H1 (cell line): ENCODE results near the gene MLPH. TPM values are rescaled to one million over a fixed set of nuclear protein-coding genes. Genes with fewer than 3 reads are reported as not detected.

Experiments
- CTCF ChIA-PET: fragments of 300-600 bp; sonication (Branson Sonifier 250); formaldehyde crosslinking; loops from one replicate; lab custom pipeline; 2021; ENCODE audit not compliant: partially characterized antibody; lab: Charles Lee
- POLR2A ChIA-PET: fragments of 300-600 bp; sonication (Branson Sonifier 250); formaldehyde crosslinking; loops from one replicate; lab custom pipeline; 2021; ENCODE audit warnings: inconsistent platforms; ENCODE audit not compliant: partially characterized antibody; lab: Charles Lee
- DNase-seq, 2 experiments: peaks; one replicate each; pipeline versions ENCODE4 v3.0.0 to v3.0.0-alpha.2; 2010 to 2022; ENCODE audit warnings: low spot score in 2 of 2, low read depth in 1 of 2, mixed read lengths in 1 of 2
- FAIRE-seq: peaks from 2 replicates; lab custom pipeline; 2011; peaks lifted over from hg19 to GRCh38; lab: Jason Lieb, UNC
- H2AFZ ChIP-seq: 2 replicates; pipeline ENCODE4 v1.8.1; 2012; ENCODE audit warnings: low read length, inconsistent platforms
- H2AK5ac ChIP-seq: 2 replicates; pipeline ENCODE4 v1.6.1; 2013; ENCODE audit warnings: low read depth, low read length
- H2BK120ac ChIP-seq: replicated peaks from 2 replicates; pipeline ENCODE3; 2013; ENCODE audit warnings: low read depth, low read length, inconsistent platforms
- H2BK12ac ChIP-seq: 2 replicates; pipeline ENCODE4 v1.6.1; 2013; ENCODE audit warnings: low read depth, low read length
- H2BK15ac ChIP-seq: 2 replicates; pipeline ENCODE4 v1.6.1; 2013; ENCODE audit warnings: low read length
- H2BK20ac ChIP-seq: 2 replicates; pipeline ENCODE4 v1.6.1; 2013; ENCODE audit warnings: low read length
- H2BK5ac ChIP-seq: 2 replicates; pipeline ENCODE4 v1.6.1; 2013; ENCODE audit warnings: low read depth, low read length
- H3K14ac ChIP-seq: 2 replicates; pipeline ENCODE4 v1.6.1; 2013; ENCODE audit warnings: inconsistent platforms; ENCODE audit not compliant: insufficient read length
- H3K18ac ChIP-seq: 2 replicates; pipeline ENCODE4 v1.6.1; 2013; ENCODE audit warnings: low read length; ENCODE audit errors: extremely low read depth
- H3K23ac ChIP-seq: 2 replicates; pipeline ENCODE4 v1.6.1; 2013; ENCODE audit warnings: inconsistent platforms; ENCODE audit not compliant: insufficient read length
- H3K23me2 ChIP-seq: 2 replicates; pipeline ENCODE4 v1.6.1; 2013; ENCODE audit warnings: low read depth, low read length
- H3K27ac ChIP-seq: 2 replicates; pipeline ENCODE4 v1.6.1; 2011; ENCODE audit warnings: low read depth, low read length, inconsistent platforms
- H3K27me3 ChIP-seq, 4 experiments: replicated peaks in 1 of 4; 1 replicate in 1 of 4; 2 replicates in 3 of 4; pipeline versions ENCODE4 v1.6.1 to v1.8.1; 2011 to 2013; ENCODE audit warnings: low read length in 3 of 4, mild to moderate bottlenecking in 3 of 4, inconsistent platforms in 2 of 4, mixed read lengths in 2 of 4, moderate library complexity in 1 of 4; ENCODE audit not compliant: control insufficient read depth in 3 of 4, insufficient read depth in 3 of 4; ENCODE audit errors: extremely low read depth in 1 of 4
- H3K36me3 ChIP-seq, 4 experiments: 2 replicates each; pipeline versions ENCODE4 v1.6.1 to v1.8.1; 2011 to 2013; ENCODE audit warnings: mild to moderate bottlenecking in 4 of 4, low read length in 3 of 4, moderate library complexity in 2 of 4, control low read depth in 1 of 4, inconsistent platforms in 1 of 4; ENCODE audit not compliant: insufficient read depth in 4 of 4, control insufficient read depth in 2 of 4
- H3K4ac ChIP-seq: replicated peaks from 2 replicates; pipeline ENCODE3; 2013; ENCODE audit warnings: low read length, low read depth, mixed read lengths, inconsistent platforms; ENCODE audit not compliant: insufficient read length
- H3K4me1 ChIP-seq, 4 experiments: replicated peaks in 1 of 4; 1 replicate in 1 of 4; 2 replicates in 3 of 4; pipeline versions ENCODE4 v1.6.1 to v1.8.1; 2011 to 2013; ENCODE audit warnings: low read length in 3 of 4, inconsistent platforms in 2 of 4, mixed read lengths in 1 of 4; ENCODE audit not compliant: insufficient read depth in 4 of 4, control insufficient read depth in 3 of 4
- H3K4me2 ChIP-seq, 2 experiments: 2 replicates each; pipeline versions ENCODE4 v1.6.1 to v1.8.1; 2011 to 2013; ENCODE audit warnings: low read depth in 2 of 2, low read length in 2 of 2, control low read depth in 1 of 2, inconsistent platforms in 1 of 2, mild to moderate bottlenecking in 1 of 2; ENCODE audit not compliant: insufficient read depth in 1 of 2
- H3K4me3 ChIP-seq, 4 experiments: fragments of 200-600, 300-600 bp in 1 of 4; sonication (generic), shearing (Covaris generic), sonication (Bioruptor Twin) in 1 of 4; 2 replicates each; pipeline versions ENCODE4 v1.5.1 to v1.8.1; 2011 to 2016; ENCODE audit warnings: low read length in 4 of 4, low read depth in 3 of 4, control low read depth in 2 of 4, inconsistent platforms in 2 of 4, mild to moderate bottlenecking in 2 of 4, mixed read lengths in 1 of 4, moderate library complexity in 1 of 4; ENCODE audit not compliant: insufficient read depth in 2 of 4; ENCODE audit errors: extremely low read depth in 1 of 4
- H3K56ac ChIP-seq: replicated peaks from 2 replicates; pipeline ENCODE3; 2013; ENCODE audit warnings: low read depth, mild to moderate bottlenecking, mixed read lengths, low read length, inconsistent platforms; ENCODE audit not compliant: insufficient read length
- H3K79me1 ChIP-seq: 2 replicates; pipeline ENCODE4 v1.6.1; 2013; ENCODE audit warnings: low read depth, low read length, control low read depth
- H3K79me2 ChIP-seq, 2 experiments: 2 replicates each; pipeline versions ENCODE4 v1.6.1 to v1.8.1; 2012 to 2013; ENCODE audit warnings: low read length in 2 of 2, mild to moderate bottlenecking in 2 of 2, inconsistent platforms in 1 of 2; ENCODE audit not compliant: insufficient read depth in 2 of 2, control insufficient read depth in 1 of 2
- H3K9ac ChIP-seq, 4 experiments: replicated peaks in 1 of 4; 1 replicate in 1 of 4; 2 replicates in 3 of 4; pipeline versions ENCODE4 v1.6.1 to v1.8.1; 2011 to 2013; ENCODE audit warnings: low read depth in 3 of 4, low read length in 3 of 4, control low read depth in 2 of 4, mild to moderate bottlenecking in 2 of 4, moderate library complexity in 2 of 4, inconsistent platforms in 1 of 4; ENCODE audit errors: extremely low read depth in 1 of 4
- H3K9me3 ChIP-seq, 2 experiments: 2 replicates each; pipeline versions ENCODE4 v1.6.1 to v1.8.1; 2012 to 2013; ENCODE audit warnings: mild to moderate bottlenecking in 2 of 2, moderate library complexity in 2 of 2, control low read depth in 1 of 2, inconsistent platforms in 1 of 2, low read depth in 1 of 2, low read length in 1 of 2, mixed read lengths in 1 of 2; ENCODE audit not compliant: insufficient read depth in 2 of 2
- H4K20me1 ChIP-seq, 2 experiments: replicated peaks in 1 of 2; 2 replicates each; pipeline versions ENCODE3 to v1.8.1; 2011 to 2013; ENCODE audit warnings: inconsistent platforms in 2 of 2, low read length in 2 of 2, mild to moderate bottlenecking in 1 of 2; ENCODE audit not compliant: insufficient read depth in 2 of 2, control insufficient read depth in 1 of 2
- H4K5ac ChIP-seq: 2 replicates; pipeline ENCODE4 v1.6.1; 2013; ENCODE audit warnings: low read length, low read depth, mixed read lengths, inconsistent platforms; ENCODE audit not compliant: insufficient read length
- H4K8ac ChIP-seq: 2 replicates; pipeline ENCODE4 v1.8.0; 2013; ENCODE audit warnings: mild to moderate bottlenecking, moderate library complexity, low read length, inconsistent platforms; ENCODE audit not compliant: insufficient read depth; ENCODE audit errors: extremely low read depth
- H4K91ac ChIP-seq: replicated peaks from 2 replicates; pipeline ENCODE3; 2013; ENCODE audit warnings: low read length, mixed read lengths, inconsistent platforms; ENCODE audit not compliant: insufficient read length
- CBX8 ChIP-seq: fragments of 300-800, 300-1000 bp; sonication (generic); IDR thresholded peaks from 2 replicates; pipeline ENCODE4 v1.7.1; 2016; ENCODE audit warnings: low read depth, low read length, borderline replicate concordance
- FOSL1 ChIP-seq: IDR thresholded peaks from 2 replicates; pipeline ENCODE4 v1.6.1; 2011; ENCODE audit warnings: mild to moderate bottlenecking, low read depth, low read length, moderate library complexity; ENCODE audit not compliant: insufficient read depth
- KDM1A ChIP-seq: fragments of 200-600, 300-600 bp; sonication (generic); IDR thresholded peaks from 2 replicates; pipeline ENCODE4 v1.7.1; 2016; ENCODE audit warnings: mild to moderate bottlenecking, low read length, borderline replicate concordance
- KDM5A ChIP-seq: fragments of 200-600 bp; IDR thresholded peaks from 2 replicates; pipeline ENCODE4 v1.7.1; 2012; ENCODE audit warnings: mild to moderate bottlenecking, low read length, inconsistent platforms, mixed read lengths
- POLR2A ChIP-seq, 2 experiments: IDR thresholded peaks; 1 replicate in 1 of 2; 2 replicates in 1 of 2; pipeline ENCODE4 v1.6.1; 2011; ENCODE audit warnings: low read depth in 2 of 2, low read length in 2 of 2, mild to moderate bottlenecking in 2 of 2; ENCODE audit errors: control extremely low read depth in 1 of 2
- RFX5 ChIP-seq: IDR thresholded peaks from 2 replicates; pipeline ENCODE4 v1.6.1; 2011; ENCODE audit warnings: low read depth, low read length, improper control_type of control experiment, borderline replicate concordance
- SIN3A ChIP-seq, 2 experiments: IDR thresholded peaks in 1 of 2; conservative IDR thresholded peaks in 1 of 2; 2 replicates each; pipeline ENCODE4 v1.6.1; 2011 to 2012; ENCODE audit warnings: low read length in 2 of 2, improper control_type of control experiment in 1 of 2, low read depth in 1 of 2, mild to moderate bottlenecking in 1 of 2
- TAF7 ChIP-seq: optimal IDR thresholded peaks from 2 replicates; pipeline ENCODE3; 2011; ENCODE audit warnings: low read depth, mild to moderate bottlenecking, inconsistent platforms, low read length, moderate library complexity, borderline replicate concordance
- TBP ChIP-seq: IDR thresholded peaks from 2 replicates; pipeline ENCODE4 v1.6.1; 2011; ENCODE audit warnings: low read depth, low read length, improper control_type of control experiment
- TCF12 ChIP-seq: IDR thresholded peaks from 2 replicates; pipeline ENCODE4 v1.6.1; 2011; ENCODE audit warnings: low read depth, mild to moderate bottlenecking, low read length
- YY1 ChIP-seq: IDR thresholded peaks from 2 replicates; pipeline ENCODE4 v1.6.1; 2011; ENCODE audit warnings: low read depth, mild to moderate bottlenecking, low read length
- WGBS, 2 experiments: shearing (Covaris generic) in 1 of 2; methylation state at CpG; one replicate each; pipeline versions ENCODE4 v1.1.6 to v1.1.7; 2013 to 2015; ENCODE audit warnings: low lambda C conversion rate in 2 of 2, mixed read lengths in 2 of 2, inconsistent platforms in 1 of 2, low coverage in 1 of 2, missing lambda C conversion rate in 1 of 2; ENCODE audit not compliant: insufficient replicate concordance in 2 of 2, insufficient coverage in 1 of 2, insufficient read length in 1 of 2; ENCODE audit errors: extremely low coverage in 1 of 2, missing lambda C conversion rate in 1 of 2; 5-methylcytosine and 5-hydroxymethylcytosine counted together
- polyA plus RNA-seq, 7 experiments: library from polyadenylated mRNA; depleted of rRNA in 3 of 7; stranded (reverse) in 5 of 7; unstranded in 2 of 7; fragments of >200 nt in 5 of 7; fragments of 200-250 nt in 2 of 7; gene quantifications; 1 replicate in 5 of 7; 2 replicates in 1 of 7; 4 replicates in 1 of 7; pipeline versions ENCODE4 v1.2.1 to v1.2.3, GENCODE V29; 2011 to 2013; ENCODE audit warnings: missing spikeins in 2 of 7, mixed read lengths in 2 of 7
- total RNA-seq: library from RNA; stranded (reverse); fragmentation: NEBNext Ultra II Directional; extraction: Animal tissue kit (Norgen Biotek cat#: 25700); gene quantifications from 2 replicates; pipeline ENCODE4 v1.2.1, GENCODE V29; 2021
- TF ChIP-seq, protein P1 (sequence below): IDR thresholded peaks from 2 replicates; pipeline ENCODE4 v1.6.1; 2011; ENCODE audit warnings: low read length, improper control_type of control experiment

The MLPH gene
- total and polyA plus RNA-seq, 2 of the 8 experiments (the other 6 are each of a cell fraction or from before 2014, with no cell fraction given) = 12.7 to 17.0 TPM

DNA sequence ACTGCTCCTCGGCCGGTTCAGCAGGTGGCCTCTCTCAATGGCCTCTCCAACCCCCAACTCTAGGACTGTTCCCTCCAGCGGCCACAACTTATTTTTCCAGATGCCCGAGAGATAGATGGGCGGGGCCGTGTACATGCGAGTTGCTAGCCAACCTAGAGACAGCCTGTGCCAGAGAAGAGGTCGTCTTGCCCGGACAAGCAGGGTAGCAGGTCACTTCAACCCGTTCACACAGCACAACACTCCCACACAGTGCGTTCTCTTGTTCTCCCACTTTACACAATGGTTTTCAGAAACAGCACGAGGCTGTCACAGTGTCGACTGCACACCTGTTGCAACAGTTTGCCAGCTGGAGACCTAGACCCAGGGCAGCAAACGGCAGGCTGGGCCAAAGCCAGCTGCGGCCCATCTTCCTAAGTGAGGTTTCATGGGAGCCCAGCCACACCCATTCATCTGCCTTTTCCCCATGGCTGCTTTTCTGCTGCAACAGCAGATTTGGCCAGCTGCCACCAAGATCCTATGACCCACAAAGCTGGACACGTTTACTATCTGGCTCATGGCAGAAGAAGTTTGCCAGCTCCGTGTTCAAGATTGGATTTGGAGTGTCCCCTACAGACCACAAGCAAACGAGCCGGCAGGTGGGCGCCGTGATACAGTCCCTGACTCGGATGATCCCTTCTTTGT is 72.0 kb downstream of the MLPH start:
- Histone ChIP-seq H3K23ac (no peak overlapping the region), H2BK120ac (no peak overlapping the region), H2BK15ac (no peak overlapping the region), H2BK20ac (no peak overlapping the region), H4K8ac (no peak overlapping the region), H2AK5ac (no peak overlapping the region), H3K4me2 (no peak overlapping the region), H3K79me1 (no peaks in the 10 kb centered on the region), H4K20me1 (no peaks in the 10 kb centered on the region), H3K9ac (no peak overlapping the region), H3K14ac (no peak overlapping the region), H3K56ac (no peak overlapping the region), H2BK5ac (no peak overlapping the region), H3K4ac (no peak overlapping the region), H4K91ac (no peak overlapping the region), H3K27me3 (no peaks in the 10 kb centered on the region; a peak in 1 of 7 replicates), H3K23me2 (no peaks in the 10 kb centered on the region), H3K9me3 (peaks cover 4% of the 10 kb centered on the region in 2 experiments; a peak in 3 of 4 replicates), H3K4me1 (no peaks in the 10 kb centered on the region), H4K5ac (no peak overlapping the region), H3K79me2 (no peaks in the 10 kb centered on the region), H2AFZ (no peak overlapping the region), H3K18ac (no peak overlapping the region; the same call in 1 of the 2 replicates), H3K4me3 (no peak overlapping the region), H3K27ac (no peak overlapping the region), H3K36me3 (peaks cover 0 to 11% (median 5%) of the 10 kb centered on the region in 4 experiments; a peak in 2 of 8 replicates), H2BK12ac (no peak overlapping the region)
- ChIA-PET POLR2A (interaction anchor here (1.0 kb wide), 1 partner anchor 10 kb away, joined by 3 read pairs; no protein-coding TSS in a partner anchor), CTCF (interaction anchor here (0.6 to 5.6 kb wide), 6 partner anchors 7 to 406 kb away, joined by 3 to 25 read pairs (median 4); no protein-coding TSS in a partner anchor)
- no peak for DNase-seq
- WGBS, 2 experiments = 88% methylated on average over 21 of the region's 22 CpGs; no CpG with 5 or more reads in 1 of the 2 experiments
- FAIRE-seq = no peak
- TF ChIP-seq KDM5A = no peak
- TF ChIP-seq KDM1A = no peak
- no peak for TF ChIP-seq CBX8
- TF ChIP-seq POLR2A (IDR thresholded peaks at IDR 0.05; ENCODE audit: control extremely low read depth in 1 of 2, low read depth in 2 of 2, low read length in 2 of 2) = no peak
- TF ChIP-seq RFX5 = no peak
- TF ChIP-seq TAF7 = no peak
- no peak for TF ChIP-seq TBP
- TF ChIP-seq FOSL1 = no peak
- no peak for TF ChIP-seq SIN3A (conservative IDR thresholded peaks at IDR 0.05 in 1 of 2, IDR thresholded peaks at IDR 0.05 in 1 of 2; ENCODE audit: low read depth in 1 of 2, low read length in 2 of 2)
- TF ChIP-seq, protein P1, sequence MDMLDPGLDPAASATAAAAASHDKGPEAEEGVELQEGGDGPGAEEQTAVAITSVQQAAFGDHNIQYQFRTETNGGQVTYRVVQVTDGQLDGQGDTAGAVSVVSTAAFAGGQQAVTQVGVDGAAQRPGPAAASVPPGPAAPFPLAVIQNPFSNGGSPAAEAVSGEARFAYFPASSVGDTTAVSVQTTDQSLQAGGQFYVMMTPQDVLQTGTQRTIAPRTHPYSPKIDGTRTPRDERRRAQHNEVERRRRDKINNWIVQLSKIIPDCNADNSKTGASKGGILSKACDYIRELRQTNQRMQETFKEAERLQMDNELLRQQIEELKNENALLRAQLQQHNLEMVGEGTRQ = no peak
- no peak for TF ChIP-seq YY1
- TF ChIP-seq TCF12 = no peak
